IMR-90 (cell line): ENCODE data around the gene CFAP298.

Source experiments
- BHLHE40 ChIP-seq: fragments of 150-350 bp; IDR thresholded peaks from 2 replicates; pipeline ENCODE4 v1.6.1; 2016; ENCODE audit warnings: mild to moderate bottlenecking, low read depth, low read length
- CHD1 ChIP-seq: IDR thresholded peaks from 2 replicates; pipeline ENCODE4 v1.6.1; 2012; ENCODE audit warnings: low read depth, low read length, improper control_type of control experiment
- MAZ ChIP-seq: IDR thresholded peaks from 2 replicates; pipeline ENCODE4 v1.6.1; 2012; ENCODE audit warnings: low read depth, mild to moderate bottlenecking, low read length, improper control_type of control experiment, moderate library complexity, borderline replicate concordance
- POLR2A ChIP-seq: IDR thresholded peaks from 2 replicates; pipeline ENCODE4 v1.6.1; 2012; ENCODE audit warnings: mild to moderate bottlenecking, low read depth, low read length
- RAD21 ChIP-seq: IDR thresholded peaks from 2 replicates; pipeline ENCODE4 v1.6.1; 2012; ENCODE audit warnings: low read length, improper control_type of control experiment
- TF ChIP-seq, protein P1 (sequence below): conservative IDR thresholded peaks from 2 replicates; pipeline ENCODE4 v1.5.1; 2012; ENCODE audit warnings: mild to moderate bottlenecking, low read depth, low read length, improper control_type of control experiment
- TF ChIP-seq, protein P2 (sequence below): fragments of 150-350 bp; IDR thresholded peaks from 2 replicates; pipeline ENCODE4 v1.6.1; 2017; ENCODE audit warnings: mild to moderate bottlenecking, antibody characterized with exemption, low read length, low read depth

DNA sequence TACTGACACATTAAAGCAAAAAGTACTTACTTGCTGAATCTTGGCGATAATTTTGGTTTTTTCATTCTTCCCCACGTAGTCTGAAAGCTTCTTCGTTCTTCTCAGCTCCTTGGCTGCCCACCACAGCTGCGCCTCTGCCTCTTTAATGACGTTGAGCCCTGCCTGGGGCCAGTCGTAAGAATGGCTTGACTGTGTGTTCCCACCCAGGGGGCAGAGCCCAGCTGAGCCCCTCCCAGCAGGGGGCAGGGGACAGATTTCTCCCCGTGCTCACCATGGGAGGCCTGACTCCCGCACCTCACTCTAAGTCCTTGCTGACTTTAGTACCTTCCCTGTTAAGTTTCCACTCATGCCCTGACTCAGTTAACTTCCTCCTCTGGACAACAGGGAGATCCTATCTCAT is 9.0 kb downstream of the CFAP298 start:
- TF ChIP-seq POLR2A (no peak), MAZ (no peak), RAD21 (no peak), BHLHE40 (no peak), CHD1 (no peak)
- TF ChIP-seq, protein P1, sequence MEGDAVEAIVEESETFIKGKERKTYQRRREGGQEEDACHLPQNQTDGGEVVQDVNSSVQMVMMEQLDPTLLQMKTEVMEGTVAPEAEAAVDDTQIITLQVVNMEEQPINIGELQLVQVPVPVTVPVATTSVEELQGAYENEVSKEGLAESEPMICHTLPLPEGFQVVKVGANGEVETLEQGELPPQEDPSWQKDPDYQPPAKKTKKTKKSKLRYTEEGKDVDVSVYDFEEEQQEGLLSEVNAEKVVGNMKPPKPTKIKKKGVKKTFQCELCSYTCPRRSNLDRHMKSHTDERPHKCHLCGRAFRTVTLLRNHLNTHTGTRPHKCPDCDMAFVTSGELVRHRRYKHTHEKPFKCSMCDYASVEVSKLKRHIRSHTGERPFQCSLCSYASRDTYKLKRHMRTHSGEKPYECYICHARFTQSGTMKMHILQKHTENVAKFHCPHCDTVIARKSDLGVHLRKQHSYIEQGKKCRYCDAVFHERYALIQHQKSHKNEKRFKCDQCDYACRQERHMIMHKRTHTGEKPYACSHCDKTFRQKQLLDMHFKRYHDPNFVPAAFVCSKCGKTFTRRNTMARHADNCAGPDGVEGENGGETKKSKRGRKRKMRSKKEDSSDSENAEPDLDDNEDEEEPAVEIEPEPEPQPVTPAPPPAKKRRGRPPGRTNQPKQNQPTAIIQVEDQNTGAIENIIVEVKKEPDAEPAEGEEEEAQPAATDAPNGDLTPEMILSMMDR = no peak
- TF ChIP-seq, protein P2, sequence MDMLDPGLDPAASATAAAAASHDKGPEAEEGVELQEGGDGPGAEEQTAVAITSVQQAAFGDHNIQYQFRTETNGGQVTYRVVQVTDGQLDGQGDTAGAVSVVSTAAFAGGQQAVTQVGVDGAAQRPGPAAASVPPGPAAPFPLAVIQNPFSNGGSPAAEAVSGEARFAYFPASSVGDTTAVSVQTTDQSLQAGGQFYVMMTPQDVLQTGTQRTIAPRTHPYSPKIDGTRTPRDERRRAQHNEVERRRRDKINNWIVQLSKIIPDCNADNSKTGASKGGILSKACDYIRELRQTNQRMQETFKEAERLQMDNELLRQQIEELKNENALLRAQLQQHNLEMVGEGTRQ = no peak
